ENCODE measurements around the gene ZSCAN31. TPM values are rescaled to one million over a fixed set of nuclear protein-coding genes. Genes with fewer than 3 reads are reported as not detected.
"Not testable (repeated sequence)": the region's sequence is repeated elsewhere in the genome, so short reads cannot be mapped to it uniquely, and the experiment has no call there.

ZSCAN31 gene
- total RNA-seq, 4 donors from 2014 or later: 3.6 to 19.4 (median 7.0) TPM

DNA sequence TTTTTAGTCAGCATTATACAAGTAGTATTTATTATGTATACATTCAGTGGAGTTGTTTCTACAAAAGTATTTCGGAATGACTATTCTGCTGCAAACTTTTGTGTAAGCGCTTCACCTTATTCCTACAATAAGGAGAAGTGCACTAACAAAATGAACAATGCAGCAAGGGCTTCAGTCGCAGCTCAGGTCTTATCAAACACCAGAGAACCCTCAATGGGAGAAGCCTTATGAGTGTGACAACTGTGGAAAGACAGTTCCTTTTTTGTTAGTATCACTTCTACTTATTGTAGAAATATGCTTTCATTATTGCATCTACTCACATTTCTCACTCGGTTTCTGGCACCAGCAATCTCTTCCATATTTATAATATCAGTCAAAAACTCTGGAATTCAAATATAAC is 32.6 kb upstream of the ZSCAN31 start:
- intact Hi-C loops (cut with DNase I; ENCODE audit: low total_unique reads): no loop called here
- H3K4me3 ChIP-seq (ENCODE audit: low read depth, poor library complexity, severe bottlenecking): no peak overlapping the region
- TF ChIP-seq, protein P1, sequence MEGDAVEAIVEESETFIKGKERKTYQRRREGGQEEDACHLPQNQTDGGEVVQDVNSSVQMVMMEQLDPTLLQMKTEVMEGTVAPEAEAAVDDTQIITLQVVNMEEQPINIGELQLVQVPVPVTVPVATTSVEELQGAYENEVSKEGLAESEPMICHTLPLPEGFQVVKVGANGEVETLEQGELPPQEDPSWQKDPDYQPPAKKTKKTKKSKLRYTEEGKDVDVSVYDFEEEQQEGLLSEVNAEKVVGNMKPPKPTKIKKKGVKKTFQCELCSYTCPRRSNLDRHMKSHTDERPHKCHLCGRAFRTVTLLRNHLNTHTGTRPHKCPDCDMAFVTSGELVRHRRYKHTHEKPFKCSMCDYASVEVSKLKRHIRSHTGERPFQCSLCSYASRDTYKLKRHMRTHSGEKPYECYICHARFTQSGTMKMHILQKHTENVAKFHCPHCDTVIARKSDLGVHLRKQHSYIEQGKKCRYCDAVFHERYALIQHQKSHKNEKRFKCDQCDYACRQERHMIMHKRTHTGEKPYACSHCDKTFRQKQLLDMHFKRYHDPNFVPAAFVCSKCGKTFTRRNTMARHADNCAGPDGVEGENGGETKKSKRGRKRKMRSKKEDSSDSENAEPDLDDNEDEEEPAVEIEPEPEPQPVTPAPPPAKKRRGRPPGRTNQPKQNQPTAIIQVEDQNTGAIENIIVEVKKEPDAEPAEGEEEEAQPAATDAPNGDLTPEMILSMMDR (IDR thresholded peaks at IDR 0.05): no peak
- no peak for TF ChIP-seq POLR2A (IDR thresholded peaks at IDR 0.05)
- WGBS, 2 donors: 79 to 86% methylated on average over 4 of the region's 4 CpGs
- DNase-seq (ENCODE audit: low spot score in 2 of 2): no peak

DNA sequence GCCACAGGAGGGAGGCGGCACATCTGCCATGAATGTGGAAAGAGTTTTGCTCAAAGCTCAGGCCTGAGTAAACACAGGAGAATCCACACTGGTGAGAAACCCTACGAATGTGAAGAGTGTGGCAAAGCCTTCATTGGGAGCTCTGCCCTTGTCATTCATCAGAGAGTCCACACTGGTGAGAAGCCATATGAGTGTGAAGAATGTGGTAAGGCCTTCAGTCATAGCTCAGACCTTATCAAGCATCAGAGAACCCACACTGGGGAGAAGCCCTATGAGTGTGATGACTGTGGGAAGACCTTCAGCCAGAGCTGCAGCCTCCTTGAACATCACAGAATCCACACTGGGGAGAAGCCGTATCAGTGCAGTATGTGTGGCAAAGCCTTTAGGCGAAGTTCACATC is 29.6 kb upstream of the ZSCAN31 start:
- H3K4me3 ChIP-seq (ENCODE audit: low read depth, poor library complexity, severe bottlenecking); intact Hi-C loops (cut with DNase I; ENCODE audit: low total_unique reads); DNase-seq (ENCODE audit: low spot score in 2 of 2): not testable (repeated sequence)
- 93 to 97% methylated on average over 4 of the region's 4 CpGs for whole genome bisulfite sequencing, 2 donors

DNA sequence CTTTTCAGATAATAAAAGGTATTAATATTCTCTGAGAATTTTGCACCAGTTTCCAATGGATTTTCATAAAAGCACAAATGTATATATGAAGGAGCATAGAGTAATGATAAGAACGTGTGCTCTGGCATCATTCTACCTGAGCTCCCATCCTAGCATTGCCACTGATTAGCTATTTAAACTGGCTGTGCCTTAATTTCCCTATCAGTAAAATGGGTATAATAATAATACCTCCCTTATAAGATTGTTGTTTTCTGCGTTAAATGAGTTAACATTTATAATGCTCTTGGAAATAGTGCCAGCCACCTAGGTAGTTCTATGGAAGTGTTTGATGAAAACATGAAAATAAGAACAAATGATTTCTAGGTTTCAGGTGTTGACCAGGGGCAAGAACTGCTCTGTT is 25.0 kb upstream of the ZSCAN31 start:
- no peak overlapping the region for H3K4me3 ChIP-seq (ENCODE audit: low read depth, poor library complexity, severe bottlenecking)
- WGBS, 2 donors: 91 to 94% methylated on average over 2 of the region's 2 CpGs
- intact Hi-C loops (cut with DNase I; ENCODE audit: low total_unique reads): loop anchor here (5.0 kb wide), 1 partner anchor 276 kb away; no protein-coding TSS in a partner anchor
- DNase-seq (ENCODE audit: low spot score in 2 of 2): no peak
- TF ChIP-seq, protein P1 (IDR thresholded peaks at IDR 0.05): no peak
- no peak for TF ChIP-seq POLR2A (IDR thresholded peaks at IDR 0.05)

DNA sequence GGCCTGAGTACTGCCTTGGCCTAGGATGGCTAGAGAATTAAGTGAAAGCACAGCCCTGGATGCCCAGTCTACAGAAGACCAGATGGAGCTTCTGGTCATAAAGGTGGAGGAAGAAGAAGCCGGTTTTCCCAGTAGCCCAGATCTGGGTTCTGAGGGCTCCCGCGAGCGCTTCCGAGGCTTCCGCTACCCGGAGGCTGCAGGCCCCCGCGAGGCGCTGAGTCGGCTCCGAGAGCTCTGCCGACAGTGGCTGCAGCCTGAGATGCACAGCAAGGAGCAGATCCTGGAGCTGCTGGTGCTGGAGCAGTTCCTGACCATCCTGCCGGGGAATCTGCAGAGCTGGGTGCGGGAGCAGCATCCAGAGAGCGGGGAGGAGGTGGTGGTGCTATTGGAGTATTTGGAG is 23.6 kb upstream of the ZSCAN31 start:
- H3K4me3 ChIP-seq (ENCODE audit: low read depth, poor library complexity, severe bottlenecking); DNase-seq (ENCODE audit: low spot score in 2 of 2); intact Hi-C loops (cut with DNase I; ENCODE audit: low total_unique reads): not testable (repeated sequence)
- WGBS, 2 donors: 94 to 95% methylated on average over 16 of the region's 16 CpGs

DNA sequence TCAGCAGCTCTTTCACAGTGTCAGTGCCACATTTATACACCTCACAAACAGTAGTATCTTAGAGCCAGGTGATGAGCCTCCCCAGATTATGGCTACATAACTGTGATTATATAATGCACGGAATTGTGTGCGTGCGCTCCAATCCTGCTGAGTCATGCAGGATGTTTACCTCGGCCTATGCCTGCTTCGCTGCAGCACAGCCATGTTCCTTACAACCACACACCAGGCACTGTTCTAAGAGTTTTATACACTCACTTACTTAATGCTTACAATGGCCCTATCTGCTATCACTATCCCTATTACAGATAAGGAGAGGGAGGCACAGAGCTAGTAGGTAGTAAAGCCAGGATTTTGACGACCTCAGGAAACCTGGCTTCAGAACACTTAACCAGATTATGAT is 21.1 kb upstream of the ZSCAN31 start:
- DNase-seq (ENCODE audit: low spot score in 2 of 2): no peak
- no peak overlapping the region for H3K4me3 ChIP-seq (ENCODE audit: low read depth, poor library complexity, severe bottlenecking)
- TF ChIP-seq, protein P1 (IDR thresholded peaks at IDR 0.05): no peak
- TF ChIP-seq POLR2A (IDR thresholded peaks at IDR 0.05): no peak
- intact Hi-C loops (cut with DNase I; ENCODE audit: low total_unique reads): no loop called here
- WGBS, 2 donors: 72 to 86% methylated on average over 6 of the region's 6 CpGs

DNA sequence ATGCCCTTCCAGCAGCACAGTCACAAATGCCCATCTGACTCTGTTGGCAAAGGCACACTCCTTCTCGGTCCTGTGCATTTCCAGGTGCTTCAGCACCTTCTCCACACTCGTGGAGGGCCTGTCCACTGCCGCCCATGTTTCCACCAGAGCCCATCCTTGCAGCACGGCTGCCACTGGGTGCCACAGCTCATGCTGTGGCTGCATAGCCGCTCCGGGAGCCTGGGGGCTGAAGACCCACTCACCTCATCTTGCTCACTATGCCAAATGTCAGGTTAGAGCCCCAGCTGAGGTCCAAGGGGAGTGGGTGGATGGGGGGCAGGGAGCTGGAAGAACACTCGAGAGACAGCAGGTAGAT is 20.7 kb upstream of the ZSCAN31 start:
- DNase-seq (ENCODE audit: low spot score in 2 of 2): no peak
- TF ChIP-seq, protein P1 (IDR thresholded peaks at IDR 0.05): no peak
- no peak for TF ChIP-seq POLR2A (IDR thresholded peaks at IDR 0.05)
- H3K4me3 ChIP-seq (ENCODE audit: low read depth, poor library complexity, severe bottlenecking): no peak overlapping the region
- WGBS, 2 donors: 76 to 82% methylated on average over 6 to 7 of the region's 7 CpGs
- intact Hi-C loops (cut with DNase I; ENCODE audit: low total_unique reads): no loop called here

DNA sequence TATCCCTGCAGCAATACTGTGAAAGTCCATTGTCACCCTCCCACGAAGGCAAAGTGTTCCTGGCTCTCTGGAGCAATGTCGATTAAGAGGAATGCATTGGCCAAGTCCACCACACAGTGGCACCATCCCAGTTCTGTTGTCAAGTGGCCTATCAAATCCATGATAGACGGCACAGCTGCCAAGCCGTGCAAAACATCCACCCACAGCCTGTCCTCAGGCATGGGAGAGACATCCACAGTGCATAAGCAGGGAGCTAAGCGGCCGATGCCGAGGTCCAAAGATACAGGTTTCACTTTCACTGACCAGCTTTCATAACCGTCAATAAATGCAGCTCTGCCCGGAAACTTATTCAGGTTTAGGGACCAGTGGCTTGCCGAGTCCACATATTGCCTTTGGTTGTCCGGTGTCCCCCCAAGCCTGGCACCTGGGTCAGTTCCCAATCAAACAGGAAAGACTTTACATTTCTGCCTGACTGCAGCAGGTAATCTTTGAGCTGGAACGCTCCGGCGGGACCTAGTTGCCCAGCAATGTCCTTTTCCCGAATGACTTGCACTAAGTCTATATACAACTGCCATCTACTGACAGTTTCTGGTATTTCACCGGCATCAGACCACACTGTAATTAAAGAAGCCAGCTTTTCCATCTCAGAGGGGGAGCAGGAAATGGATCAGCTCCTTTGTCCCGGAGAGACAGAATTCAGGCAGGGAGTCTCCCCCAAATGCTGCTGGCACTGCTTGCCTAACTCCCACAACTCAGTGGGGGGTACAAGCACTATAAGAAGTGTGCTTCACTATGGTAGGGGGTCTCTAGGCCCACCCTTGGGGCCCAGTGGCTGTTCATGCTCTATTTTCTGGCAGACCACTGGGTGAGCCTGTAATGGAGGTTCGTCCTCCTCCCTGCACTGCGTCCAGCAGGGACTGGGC is 20.1 kb upstream of the ZSCAN31 start:
- 2 to 4% methylated on average over 17 to 19 of the region's 19 CpGs for whole genome bisulfite sequencing, 2 donors
- H3K4me3 ChIP-seq (ENCODE audit: low read depth, poor library complexity, severe bottlenecking): peak overlapping the region; percentile 41
- DNase-seq (ENCODE audit: low spot score in 2 of 2): peak; percentile 87 to 93
- intact Hi-C loops (cut with DNase I; ENCODE audit: low total_unique reads): no loop called here
- TF ChIP-seq, protein P1 (IDR thresholded peaks at IDR 0.05): peak in 2 of 3 donors; percentile 79 to 85
- TF ChIP-seq POLR2A (IDR thresholded peaks at IDR 0.05): no peak

Measured in lower leg skin (tissue), 4 donors.